ENCODE measurements around the gene ASCC3. TPM values are rescaled to one million over a fixed set of nuclear protein-coding genes. Genes with fewer than 3 reads are reported as not detected.

The ASCC3 gene
- total RNA-seq, 1 experiment from 2014 or later, result 40.5 TPM

DNA sequence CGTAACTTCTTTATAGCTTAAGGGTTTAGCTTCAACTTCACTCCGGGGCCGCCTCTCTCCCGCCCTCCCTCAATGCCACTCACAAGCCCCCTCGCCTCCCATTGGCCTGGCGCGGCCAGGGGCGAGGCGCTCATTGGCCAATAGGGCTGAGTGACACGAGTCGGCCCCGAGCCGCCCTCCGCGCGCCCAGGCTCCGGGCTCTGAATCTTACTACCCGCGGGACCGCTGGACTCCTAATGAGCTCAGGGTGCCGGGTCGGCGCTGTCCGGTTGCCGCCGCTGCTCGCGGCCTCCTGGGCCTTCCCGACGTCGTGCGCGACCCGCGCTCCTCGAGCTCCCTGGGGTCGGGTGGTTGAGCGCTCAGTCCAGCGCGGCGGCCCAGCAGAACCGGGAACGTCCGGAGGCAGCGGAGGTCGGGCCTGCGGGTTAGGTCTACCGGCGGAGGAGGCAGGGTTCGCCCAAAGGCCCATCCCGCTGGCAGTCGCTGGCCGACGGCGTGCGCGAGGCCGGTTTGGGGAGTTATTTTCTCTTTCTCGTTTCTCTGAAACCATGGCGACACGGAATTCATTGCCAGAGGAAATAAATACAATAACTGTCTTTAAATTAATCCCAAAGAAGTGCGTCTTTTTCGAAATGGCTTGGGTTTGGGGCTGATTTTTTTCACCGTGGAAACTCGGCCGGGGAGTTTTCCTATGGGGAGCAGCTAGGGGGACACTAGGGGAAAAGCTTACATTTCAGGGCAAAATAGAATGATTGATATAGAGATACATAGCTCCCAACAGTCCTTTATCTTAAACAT, 416.0 kb downstream of the ASCC3 start, which contains the start of gene SIM1:
SIM1 (minus strand) TSS at position 19 of the 798 bp plus-strand sequence. CDS start 1,453 bp downstream, outside the sequence.
- POLR2A ChIA-PET, result no interaction called here
- CTCF ChIA-PET, result no interaction called here
- H3K27ac ChIP-seq (ENCODE audit: low read depth, low read length), result no peak within 1 kb of the TSS
- no peaks in the 10 kb centered on the region for H3K27me3 ChIP-seq (ENCODE audit: insufficient read depth, low read length)
- H3K9ac ChIP-seq (ENCODE audit: low read length), result no peak within 1 kb of the TSS
- no peak within 1 kb of the TSS for H3K4me3 ChIP-seq (replicated peaks in 1 of 2; ENCODE audit: low read depth in 1 of 2, low read length in 2 of 2)
- DNase-seq (ENCODE audit: low read depth, low spot score) (no peak), ATAC-seq (no peak)
- no peaks in the 10 kb centered on the region for H4K20me1 ChIP-seq (ENCODE audit: insufficient read depth)
- H3K9me3 ChIP-seq (ENCODE audit: control insufficient read depth in 1 of 2, insufficient read depth in 1 of 2, low read depth in 1 of 2, low read length in 2 of 2), result no peaks in the 10 kb centered on the region
- no peaks in the 10 kb centered on the region for H3K79me2 ChIP-seq (ENCODE audit: insufficient read depth, low read length)
- TF ChIP-seq JUND (IDR thresholded peaks at IDR 0.05) (no peak), POLR2A (IDR thresholded peaks at IDR 0.05; ENCODE audit: borderline replicate concordance, extremely low read depth, insufficient read depth, insufficient read length) (no peak), SRF (IDR thresholded peaks at IDR 0.05; ENCODE audit: low read depth) (no peak), EZH2phosphoT487 (IDR thresholded peaks at IDR 0.05; ENCODE audit: borderline replicate concordance) (no peak), YY1 (IDR thresholded peaks at IDR 0.05; ENCODE audit: extremely low read depth, insufficient replicate concordance, low read depth, low read length) (no peak), SP1 (IDR thresholded peaks at IDR 0.05; ENCODE audit: low read depth) (no peak), REST (IDR thresholded peaks at IDR 0.05; ENCODE audit: low read depth) (no peak), ZBTB33 (IDR thresholded peaks at IDR 0.05; ENCODE audit: extremely low read depth, insufficient replicate concordance, low read length) (no peak), ELF1 (IDR thresholded peaks at IDR 0.05; ENCODE audit: borderline replicate concordance, low read depth) (no peak), ZFX (IDR thresholded peaks at IDR 0.05) (no peak), EGR1 (IDR thresholded peaks at IDR 0.05; ENCODE audit: low read depth) (no peak)
- TF ChIP-seq, protein P1, sequence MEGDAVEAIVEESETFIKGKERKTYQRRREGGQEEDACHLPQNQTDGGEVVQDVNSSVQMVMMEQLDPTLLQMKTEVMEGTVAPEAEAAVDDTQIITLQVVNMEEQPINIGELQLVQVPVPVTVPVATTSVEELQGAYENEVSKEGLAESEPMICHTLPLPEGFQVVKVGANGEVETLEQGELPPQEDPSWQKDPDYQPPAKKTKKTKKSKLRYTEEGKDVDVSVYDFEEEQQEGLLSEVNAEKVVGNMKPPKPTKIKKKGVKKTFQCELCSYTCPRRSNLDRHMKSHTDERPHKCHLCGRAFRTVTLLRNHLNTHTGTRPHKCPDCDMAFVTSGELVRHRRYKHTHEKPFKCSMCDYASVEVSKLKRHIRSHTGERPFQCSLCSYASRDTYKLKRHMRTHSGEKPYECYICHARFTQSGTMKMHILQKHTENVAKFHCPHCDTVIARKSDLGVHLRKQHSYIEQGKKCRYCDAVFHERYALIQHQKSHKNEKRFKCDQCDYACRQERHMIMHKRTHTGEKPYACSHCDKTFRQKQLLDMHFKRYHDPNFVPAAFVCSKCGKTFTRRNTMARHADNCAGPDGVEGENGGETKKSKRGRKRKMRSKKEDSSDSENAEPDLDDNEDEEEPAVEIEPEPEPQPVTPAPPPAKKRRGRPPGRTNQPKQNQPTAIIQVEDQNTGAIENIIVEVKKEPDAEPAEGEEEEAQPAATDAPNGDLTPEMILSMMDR (IDR thresholded peaks at IDR 0.05 in 2 of 3, conservative IDR thresholded peaks at IDR 0.05 in 1 of 3; ENCODE audit: borderline replicate concordance in 1 of 3, insufficient read depth in 1 of 3, low read depth in 2 of 3, low read length in 2 of 3), result no peak
- H3K4me1 ChIP-seq (ENCODE audit: control insufficient read depth in 1 of 2, insufficient read depth in 2 of 2, low read length in 2 of 2), result no peaks in the 10 kb centered on the region
- no TSS peak for BruUV-seq (replicated peaks)
- H3K9me2 ChIP-seq (ENCODE audit: insufficient read depth), result no peaks in the 10 kb centered on the region
- H3K4me2 ChIP-seq (ENCODE audit: low read length), result no peak within 1 kb of the TSS
- intact Hi-C loops (cut with micrococcal nuclease), result no loop called here
- H3K36me3 ChIP-seq (ENCODE audit: control insufficient read depth in 1 of 2, insufficient read depth in 2 of 2, low read length in 2 of 2), result no peaks in the 10 kb centered on the region
- no peak within 1 kb of the TSS for H2AFZ ChIP-seq (ENCODE audit: low read depth, low read length, poor library complexity, severe bottlenecking)
- RAD21 ChIA-PET (ENCODE audit: low non-redundant PET in 1 of 2, low total read pairs in 2 of 2, uncharacterized antibody in 2 of 2, unreplicated experiment in 2 of 2), result no interaction called here

All from HCT116 (cell line).